ENCODE data around the gene CPLX1. TPM values are rescaled to one million over a fixed set of nuclear protein-coding genes. Genes with fewer than 3 reads are reported as not detected.

CPLX1 gene
- total RNA-seq, 2 experiments from 2014 or later = 0.14 to 1.3 TPM

DNA sequence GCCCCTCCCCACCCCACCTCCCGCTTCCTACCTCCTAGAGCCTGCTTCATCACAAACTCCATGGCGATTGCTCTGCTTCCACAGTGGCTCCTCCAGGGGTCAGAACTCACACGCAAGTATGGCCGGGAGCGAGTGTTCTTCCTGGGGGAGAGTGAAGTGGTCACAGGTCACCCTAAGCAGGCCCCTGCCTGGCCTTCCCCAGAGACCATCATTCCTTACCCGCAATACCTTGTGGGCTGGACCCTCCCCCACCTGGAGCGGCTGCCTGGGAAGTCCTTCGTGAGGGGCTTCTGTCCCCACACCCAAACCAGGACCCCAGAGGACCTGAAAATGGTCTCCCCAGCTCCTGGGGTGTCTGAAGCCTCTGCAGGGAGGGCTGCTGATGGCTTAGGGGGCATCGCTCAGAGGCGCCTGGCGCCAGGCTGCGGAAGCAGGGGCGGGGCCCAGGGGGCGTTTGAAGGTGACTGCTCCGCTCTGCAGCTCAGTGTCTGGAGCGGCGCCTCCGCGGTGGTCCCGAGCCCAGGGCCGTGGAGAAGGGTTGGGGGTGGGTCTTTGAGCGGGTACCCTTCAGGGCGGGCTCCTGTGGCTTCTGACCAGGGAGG is 1.4 kb downstream of the CPLX1 start:
- CTCF ChIA-PET = no interaction called here
- Mint-ChIP-seq H3K4me3 (no peak overlapping the region), H3K27me3 (peaks cover 52% of the 10 kb centered on the region), H3K4me1 (no peaks in the 10 kb centered on the region), H3K36me3 (no peaks in the 10 kb centered on the region), H3K27ac (no peak overlapping the region), H3K9me3 (ENCODE audit: low read depth) (no peaks in the 10 kb centered on the region)
- no peak for ATAC-seq
- DNase-seq = no peak

DNA sequence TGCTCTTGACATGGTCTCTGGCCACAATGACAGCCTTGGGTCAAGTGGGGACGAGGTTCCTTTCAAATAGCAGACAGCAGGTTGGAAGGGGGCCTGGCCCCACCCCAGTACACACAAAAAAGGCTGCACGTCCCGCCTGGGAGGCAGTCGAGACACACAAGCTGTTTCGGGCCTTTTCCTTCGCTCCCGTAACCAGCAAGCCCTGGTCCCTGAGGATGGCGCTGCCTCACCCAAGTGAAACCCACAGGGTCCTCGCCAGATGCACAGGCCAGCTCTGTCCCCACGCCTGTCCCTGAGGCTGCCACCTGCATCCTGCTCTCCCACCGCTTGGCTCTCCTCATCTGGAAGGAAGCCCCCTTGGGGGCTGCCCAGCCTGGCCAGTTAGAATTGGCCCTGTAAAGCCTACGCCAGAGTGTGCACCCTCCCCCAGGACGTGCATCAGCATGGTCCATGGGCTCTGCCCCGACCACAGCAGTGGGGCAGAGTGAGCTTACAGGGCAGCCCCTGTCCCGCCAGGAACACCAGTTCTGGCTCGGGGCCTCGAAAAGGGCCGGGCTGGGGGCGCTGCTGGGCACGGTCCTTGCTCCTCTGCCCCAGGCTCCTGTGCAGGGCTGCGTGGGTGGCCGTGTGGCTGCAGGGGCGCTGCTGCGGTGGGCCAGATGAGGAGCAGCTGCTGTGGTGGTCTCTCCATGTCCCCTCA is 2.0 kb downstream of the CPLX1 start:
- no peaks in the 10 kb centered on the region for H3K9me3 Mint-ChIP-seq (ENCODE audit: low read depth)
- no peak for DNase-seq
- CTCF ChIA-PET = no interaction called here

DNA sequence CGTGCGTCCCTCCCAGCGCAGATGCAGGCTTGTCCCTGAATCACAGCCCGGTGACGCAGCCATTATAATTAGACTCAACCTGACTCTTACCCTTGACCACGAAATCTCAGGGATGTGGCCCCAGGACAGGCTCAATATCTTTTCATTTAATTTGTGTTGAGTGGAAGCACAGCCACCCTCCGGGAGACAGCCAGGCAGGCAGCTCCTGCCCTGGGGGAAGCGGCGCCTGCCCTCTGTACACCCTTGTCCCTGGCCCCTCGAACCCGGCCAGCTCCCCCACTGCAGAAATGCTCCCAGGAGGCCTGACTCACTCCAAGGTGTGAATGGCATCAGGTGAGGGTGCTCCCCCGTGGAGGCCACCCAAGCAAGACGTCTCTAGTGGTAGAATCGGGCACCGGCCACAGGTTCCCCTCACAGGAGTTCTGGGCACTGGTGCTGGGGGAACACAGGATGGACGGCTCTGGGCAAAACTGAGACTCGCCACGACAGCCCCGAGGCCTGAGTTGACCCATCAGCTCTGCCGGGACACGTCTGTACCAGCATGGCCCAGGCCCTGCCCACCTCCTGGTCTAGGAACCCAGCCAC is 2.7 kb downstream of the CPLX1 start:
- Mint-ChIP-seq H3K4me1 (no peaks in the 10 kb centered on the region), H3K27me3 (peaks cover 44% of the 10 kb centered on the region), H3K4me3 (no peak overlapping the region), H3K27ac (no peak overlapping the region), H3K9me3 (ENCODE audit: low read depth) (no peaks in the 10 kb centered on the region), H3K36me3 (no peaks in the 10 kb centered on the region)
- no peak for DNase-seq
- no peak for ATAC-seq
- CTCF ChIA-PET = no interaction called here

More for the DNA sequence above, 2.0 kb downstream of the CPLX1 start:
- no peak overlapping the region for H3K27ac Mint-ChIP-seq
- H3K4me3 Mint-ChIP-seq = no peak overlapping the region
- no peaks in the 10 kb centered on the region for H3K4me1 Mint-ChIP-seq
- H3K27me3 Mint-ChIP-seq = peaks cover 51% of the 10 kb centered on the region
- no peak for ATAC-seq
- no peaks in the 10 kb centered on the region for H3K36me3 Mint-ChIP-seq

DNA sequence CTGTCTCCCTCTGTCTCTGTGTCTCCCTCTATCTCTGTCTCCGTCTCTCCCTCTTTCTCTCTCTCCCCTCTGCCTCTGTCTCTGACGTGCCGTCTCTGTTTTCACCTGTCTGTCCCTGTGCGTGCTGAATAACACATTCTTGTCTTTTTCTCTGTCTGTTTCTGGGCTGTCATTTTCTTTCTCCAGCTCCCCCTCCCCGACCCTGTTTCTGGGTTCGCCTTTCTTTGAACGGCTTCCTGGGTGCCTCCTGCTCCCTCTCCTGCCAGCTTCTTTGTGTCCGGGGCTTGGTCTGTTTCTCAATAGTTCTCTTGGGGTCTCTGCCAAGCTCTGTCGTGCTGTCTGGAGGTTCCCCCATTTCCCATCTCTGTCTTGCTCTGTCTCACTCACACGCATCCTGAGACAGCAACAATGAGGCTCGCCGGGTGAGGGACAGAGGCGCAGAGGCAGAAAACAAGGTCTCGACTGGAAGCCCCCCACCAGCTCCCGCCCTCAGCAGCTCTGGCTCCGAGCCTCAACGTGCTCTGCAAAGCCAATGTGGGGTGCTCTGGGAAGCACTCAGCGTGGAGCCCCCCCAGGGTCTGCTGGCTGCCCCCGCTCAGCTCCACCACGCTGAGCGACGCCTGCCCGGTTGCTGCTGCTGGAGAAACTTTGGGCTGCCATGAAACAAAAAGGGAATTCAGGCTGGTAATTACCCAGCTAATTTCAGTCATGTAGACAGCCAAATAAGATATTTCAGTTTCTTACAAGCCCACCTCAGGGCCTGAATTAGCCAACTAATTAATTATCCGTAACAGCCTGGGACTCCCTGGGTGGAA is 3.4 kb downstream of the CPLX1 start:
- H3K4me1 Mint-ChIP-seq = no peaks in the 10 kb centered on the region
- H3K9me3 Mint-ChIP-seq (ENCODE audit: low read depth) = no peaks in the 10 kb centered on the region
- no peak overlapping the region for H3K27ac Mint-ChIP-seq
- ATAC-seq = no peak
- H3K4me3 Mint-ChIP-seq = no peak overlapping the region
- CTCF ChIA-PET = no interaction called here
- H3K27me3 Mint-ChIP-seq = peaks cover 40% of the 10 kb centered on the region
- DNase-seq = no peak
- no peaks in the 10 kb centered on the region for H3K36me3 Mint-ChIP-seq

DNA sequence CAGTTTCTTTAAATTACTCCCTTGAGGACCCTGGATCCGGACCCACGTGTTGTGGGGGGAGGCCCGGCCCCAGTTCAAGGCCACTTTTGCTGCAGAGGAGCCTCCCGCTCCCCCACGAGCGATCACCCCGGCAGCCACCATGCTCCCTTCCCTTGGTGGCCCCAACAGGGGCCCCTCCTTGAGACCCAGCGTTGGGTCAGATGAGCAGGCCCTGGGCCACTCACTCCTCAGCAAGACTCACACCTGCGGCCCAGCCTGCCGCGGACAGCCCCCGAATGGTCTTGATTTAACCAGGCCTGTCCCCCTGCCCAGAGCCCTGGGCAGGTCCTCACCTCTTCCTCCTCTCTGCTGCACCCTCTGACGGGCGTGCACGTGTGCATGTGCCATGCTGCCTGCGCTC is 4.3 kb downstream of the CPLX1 start:
- no peaks in the 10 kb centered on the region for H3K9me3 Mint-ChIP-seq (ENCODE audit: low read depth)
- no peak overlapping the region for H3K27ac Mint-ChIP-seq
- no peaks in the 10 kb centered on the region for H3K36me3 Mint-ChIP-seq
- no peak overlapping the region for H3K4me3 Mint-ChIP-seq
- no peak for DNase-seq
- no peaks in the 10 kb centered on the region for H3K4me1 Mint-ChIP-seq
- CTCF ChIA-PET = no interaction called here
- ATAC-seq = no peak
- H3K27me3 Mint-ChIP-seq = peaks cover 42% of the 10 kb centered on the region

DNA sequence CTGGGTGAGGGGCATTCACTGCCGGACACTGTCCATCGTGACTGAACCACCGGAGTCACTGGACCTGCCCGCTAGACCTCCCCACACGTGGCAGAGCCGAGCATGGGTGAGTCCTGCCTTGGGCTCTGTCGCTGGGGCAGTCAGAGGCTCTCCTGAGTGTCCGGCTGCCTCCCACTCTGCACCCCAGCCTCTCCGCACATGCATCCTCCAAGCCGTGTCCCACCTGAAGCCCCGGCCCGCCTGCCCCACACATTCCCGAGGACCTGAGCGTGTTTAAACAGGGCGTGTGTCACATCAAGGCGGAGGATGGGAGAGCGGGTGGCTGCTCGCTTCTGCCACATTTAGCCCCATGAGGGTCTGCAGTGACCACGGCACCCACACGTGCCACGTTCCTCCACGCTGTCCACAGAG is 4.7 kb downstream of the CPLX1 start:
- Mint-ChIP-seq H3K27me3 (peaks cover 46% of the 10 kb centered on the region), H3K4me1 (no peaks in the 10 kb centered on the region), H3K9me3 (ENCODE audit: low read depth) (no peaks in the 10 kb centered on the region), H3K36me3 (no peaks in the 10 kb centered on the region), H3K27ac (no peak overlapping the region), H3K4me3 (no peak overlapping the region)
- DNase-seq = no peak
- ATAC-seq = no peak
- CTCF ChIA-PET = no interaction called here

DNA sequence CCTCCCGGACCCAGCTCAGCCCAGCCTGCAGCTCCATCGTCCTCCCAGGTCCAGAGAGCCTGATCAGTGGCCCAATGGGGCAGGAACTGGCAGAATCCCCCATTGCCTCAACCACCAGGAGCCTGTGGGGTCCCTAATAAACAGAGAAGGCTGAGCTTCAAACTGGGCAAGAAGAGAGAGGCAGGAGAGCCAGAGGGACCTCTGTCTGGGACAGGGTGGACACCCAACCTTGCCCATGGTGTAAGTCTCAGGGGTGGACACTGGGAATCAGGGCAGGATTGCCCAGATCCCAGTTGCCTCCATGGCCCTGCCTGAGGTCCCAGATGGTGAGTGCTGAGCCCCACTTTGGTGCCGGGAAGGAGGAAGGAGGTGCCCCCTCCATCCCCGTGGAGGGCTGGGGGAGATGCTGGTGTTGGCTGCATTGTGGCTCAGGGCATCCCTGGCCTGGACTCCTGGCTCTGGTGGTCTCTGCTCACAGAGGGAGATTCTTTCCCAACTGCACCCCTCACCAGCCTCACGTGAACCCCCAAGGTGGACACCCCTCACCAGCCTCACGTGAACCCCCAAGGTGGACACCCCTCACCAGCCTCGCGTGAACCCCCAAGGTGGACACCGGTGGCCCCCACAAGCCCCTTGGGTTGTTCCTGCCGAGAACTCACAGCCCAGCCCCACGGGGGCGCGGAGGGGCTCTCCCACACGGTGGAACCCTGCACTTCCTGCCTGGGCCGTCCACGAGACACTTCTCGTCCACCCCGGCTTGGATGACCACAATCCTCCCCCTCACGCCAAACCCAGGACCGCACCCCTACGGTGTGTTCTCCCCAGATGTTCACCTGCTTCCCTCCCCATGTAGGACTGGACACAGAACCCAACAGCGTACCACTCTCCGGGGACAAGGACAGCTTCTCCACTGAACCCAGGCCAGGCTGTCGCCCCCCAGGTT is 5.4 kb downstream of the CPLX1 start:
- Mint-ChIP-seq H3K27ac (no peak overlapping the region), H3K36me3 (no peaks in the 10 kb centered on the region), H3K9me3 (ENCODE audit: low read depth) (no peaks in the 10 kb centered on the region), H3K4me1 (no peaks in the 10 kb centered on the region), H3K27me3 (peaks cover 52% of the 10 kb centered on the region), H3K4me3 (no peak overlapping the region)
- ATAC-seq (no peak), DNase-seq (no peak)
- CTCF ChIA-PET = no interaction called here

DNA sequence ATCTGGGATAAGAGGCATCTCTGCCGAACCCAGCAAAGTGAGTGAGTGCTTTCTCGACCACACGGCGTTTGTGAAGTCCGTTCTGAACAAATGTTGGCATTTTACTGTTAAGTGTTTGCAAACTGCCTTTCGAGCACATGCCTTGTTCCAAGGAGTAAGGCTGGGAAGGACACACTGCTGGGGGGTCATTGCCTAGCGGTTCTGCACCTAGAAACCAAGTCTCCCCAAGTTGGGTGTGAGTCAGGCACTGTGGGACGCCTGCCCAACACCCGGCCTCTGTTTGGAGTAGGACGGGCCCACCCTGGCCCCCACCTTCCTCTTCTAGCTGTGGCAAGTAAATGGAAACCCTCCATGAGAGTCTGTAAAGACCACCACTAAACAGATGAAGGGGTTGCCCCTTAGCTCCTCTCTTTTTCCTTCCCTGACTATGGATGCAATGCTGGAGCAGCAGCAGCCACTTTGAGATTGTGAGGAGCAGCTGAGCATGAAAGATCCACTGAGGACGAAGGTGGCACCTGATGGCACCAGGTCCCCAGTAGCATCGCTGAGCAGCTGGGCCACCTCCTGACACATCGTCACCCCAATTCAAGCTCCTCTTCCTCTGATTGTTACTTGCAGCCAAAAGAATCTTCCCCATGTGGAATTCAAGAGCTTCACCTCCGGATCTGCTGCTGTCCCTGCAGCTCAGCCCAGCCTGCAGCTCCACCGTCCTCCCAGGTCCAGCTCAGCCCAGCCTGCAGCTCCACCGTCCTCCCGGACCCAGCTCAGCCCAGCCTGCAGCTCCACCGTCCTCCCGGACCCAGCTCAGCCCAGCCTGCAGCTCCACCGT is 6.3 kb downstream of the CPLX1 start:
- Mint-ChIP-seq H3K36me3 (no peaks in the 10 kb centered on the region), H3K27ac (no peak overlapping the region), H3K4me3 (no peak overlapping the region), H3K9me3 (ENCODE audit: low read depth) (no peaks in the 10 kb centered on the region), H3K4me1 (no peaks in the 10 kb centered on the region), H3K27me3 (peaks cover 51% of the 10 kb centered on the region)
- ATAC-seq = no peak
- CTCF ChIA-PET = interaction anchor here (0.5 to 1.5 kb wide), 2 partner anchors 20 to 215 kb away, joined by 3 read pairs; no protein-coding TSS in a partner anchor
- DNase-seq = no peak

DNA sequence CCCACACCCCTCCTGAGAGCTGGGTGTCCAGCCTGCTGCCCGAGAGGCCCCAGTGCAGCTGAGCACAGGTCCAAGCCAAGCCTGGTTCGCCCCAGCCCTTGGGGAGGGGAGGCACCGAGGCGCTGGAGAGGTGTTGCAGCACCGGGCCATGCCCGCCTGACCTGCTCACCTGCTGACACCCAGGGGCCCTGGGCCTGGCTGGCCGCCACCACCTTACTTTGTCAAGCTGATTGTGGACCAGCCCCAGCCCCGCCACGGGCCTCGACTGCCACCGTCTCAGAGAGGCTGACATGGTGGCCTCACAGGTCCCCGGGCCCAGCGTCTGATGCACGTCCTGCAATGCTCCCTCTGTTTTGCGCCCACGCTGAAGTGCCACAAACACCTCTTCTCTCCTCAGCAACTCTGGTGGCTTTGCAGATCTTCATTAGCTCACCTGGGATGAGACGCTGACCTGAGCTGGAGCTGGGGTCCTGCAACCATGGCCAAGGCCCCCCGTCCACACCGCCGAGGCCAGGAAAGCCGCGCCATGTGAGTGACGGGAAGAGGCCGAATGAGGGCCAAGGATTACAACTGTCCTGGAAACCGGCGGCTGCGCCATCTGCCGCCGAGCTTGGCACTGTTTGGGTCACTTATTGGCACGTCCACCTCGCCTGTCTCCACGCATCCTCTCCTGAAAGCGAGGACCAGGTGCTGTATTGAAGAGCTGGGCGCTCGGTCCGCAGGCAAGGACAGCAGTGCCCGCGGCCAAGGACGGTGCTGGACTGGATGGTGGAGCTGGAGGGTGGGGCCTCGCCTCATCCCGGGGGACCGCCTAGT is 7.6 kb downstream of the CPLX1 start:
- Mint-ChIP-seq H3K27ac (no peak overlapping the region), H3K9me3 (ENCODE audit: low read depth) (no peaks in the 10 kb centered on the region), H3K36me3 (no peaks in the 10 kb centered on the region), H3K4me1 (no peaks in the 10 kb centered on the region), H3K4me3 (no peak overlapping the region), H3K27me3 (peaks cover 53% of the 10 kb centered on the region)
- CTCF ChIA-PET = interaction anchor here (1.5 kb wide), 1 partner anchor 19 kb away, joined by 3 read pairs; no protein-coding TSS in a partner anchor
- ATAC-seq (no peak), DNase-seq (no peak)

DNA sequence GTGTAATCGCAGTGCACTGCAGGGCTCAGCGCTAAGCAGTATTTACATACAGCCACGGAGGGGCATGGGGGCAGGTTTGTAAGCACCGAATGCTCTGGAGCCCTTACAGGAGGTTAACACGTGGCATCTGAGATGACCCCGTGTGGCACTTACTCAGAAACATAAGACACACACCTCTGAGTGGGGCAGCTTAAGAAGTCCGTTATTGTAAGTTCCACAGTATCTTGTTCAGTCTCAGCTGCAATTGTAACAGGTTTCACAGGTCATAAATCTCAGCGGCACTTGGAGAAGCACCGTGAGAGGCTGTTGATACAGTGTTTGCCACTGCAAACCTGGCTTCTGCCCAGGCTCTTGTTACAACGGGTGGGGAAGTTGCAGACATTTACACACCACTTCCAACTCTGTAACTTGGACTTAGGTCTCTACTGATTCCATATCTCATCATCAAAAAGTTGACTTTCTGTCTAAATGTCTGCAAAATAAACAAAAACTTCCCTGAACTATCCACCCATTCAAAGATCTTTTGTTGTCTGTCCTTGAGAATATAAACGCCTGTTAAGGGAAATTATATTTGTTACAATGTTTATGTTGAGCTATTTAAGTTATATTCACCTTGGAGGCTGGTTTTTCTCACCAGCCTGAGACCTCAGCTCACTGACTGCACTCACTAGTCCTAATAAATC is 10.3 kb downstream of the CPLX1 start:
- CTCF ChIA-PET = interaction anchor here (0.7 kb wide), 1 partner anchor 152 kb away, joined by 3 read pairs; no protein-coding TSS in a partner anchor

DNA sequence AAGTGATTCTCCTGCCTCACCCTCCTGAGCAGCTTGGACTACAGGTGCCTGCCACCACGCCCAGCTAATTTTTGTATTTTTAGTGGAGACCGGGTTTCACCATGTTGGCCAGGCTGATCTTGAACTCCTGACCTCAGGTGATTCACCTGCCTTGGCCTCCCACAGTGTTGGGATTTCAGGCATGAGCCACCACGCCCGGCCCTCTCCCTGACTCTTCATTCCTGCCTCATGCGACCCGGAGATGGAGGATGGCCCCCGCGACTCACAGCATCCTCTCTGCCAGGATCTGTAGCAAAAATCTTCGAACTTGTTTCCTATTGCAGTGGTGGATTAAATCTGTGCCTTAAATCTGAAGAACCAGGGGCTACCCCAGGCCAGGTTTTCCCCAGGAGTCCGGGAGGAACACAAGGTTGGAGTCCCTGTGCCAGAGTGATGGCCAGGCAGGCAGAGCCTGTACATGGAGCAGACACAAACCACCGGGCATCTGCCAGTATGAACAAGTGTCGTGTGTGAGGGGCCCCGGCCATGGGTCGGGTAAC is 11.5 kb downstream of the CPLX1 start:
- peaks cover 47% of the 10 kb centered on the region for H3K27me3 Mint-ChIP-seq
- no peak for ATAC-seq
- CTCF ChIA-PET = no interaction called here

More for the DNA sequence above, 10.3 kb downstream of the CPLX1 start:
- H3K9me3 Mint-ChIP-seq (ENCODE audit: low read depth) = no peaks in the 10 kb centered on the region
- no peaks in the 10 kb centered on the region for H3K4me1 Mint-ChIP-seq
- no peak for ATAC-seq
- no peak for DNase-seq
- H3K27me3 Mint-ChIP-seq = peaks cover 47% of the 10 kb centered on the region
- no peak overlapping the region for H3K27ac Mint-ChIP-seq
- no peak overlapping the region for H3K4me3 Mint-ChIP-seq
- H3K36me3 Mint-ChIP-seq = no peaks in the 10 kb centered on the region

More for the DNA sequence above, 11.5 kb downstream of the CPLX1 start:
- H3K4me1 Mint-ChIP-seq = no peaks in the 10 kb centered on the region
- DNase-seq = no peak
- no peak overlapping the region for H3K4me3 Mint-ChIP-seq
- no peak overlapping the region for H3K27ac Mint-ChIP-seq
- H3K36me3 Mint-ChIP-seq = no peaks in the 10 kb centered on the region
- no peaks in the 10 kb centered on the region for H3K9me3 Mint-ChIP-seq (ENCODE audit: low read depth)
